K562 (cell line): ENCODE data around the gene RAB6B. TPM values are rescaled to one million over a fixed set of nuclear protein-coding genes. Genes with fewer than 3 reads are reported as not detected.
A peak's percentile ranks its signal among the peaks of the same experiment; 100 is the strongest.

Experiments
- CBFA2T2 ChIP-seq: fragments of 450-650 bp; conservative IDR thresholded peaks from 2 replicates; pipeline ENCODE4 v1.6.1; 2017; ENCODE audit warnings: mild to moderate bottlenecking
- CBFA2T3 ChIP-seq: fragments of 450-650 bp; IDR thresholded peaks from 2 replicates; pipeline ENCODE4 v1.6.1; 2017
- ETS2 ChIP-seq: IDR thresholded peaks from 2 replicates; pipeline ENCODE4 v1.6.1; 2016; ENCODE audit warnings: borderline replicate concordance, missing genetic modification characterization, mild to moderate bottlenecking, moderate library complexity, missing compliant biosample characterization; ENCODE audit not compliant: poor library complexity, severe bottlenecking
- ETV5 ChIP-seq: sonication (generic); formaldehyde crosslinking; IDR thresholded peaks from 2 replicates; pipeline ENCODE4 v1.4.0; 2020; ENCODE audit warnings: low read depth, mild to moderate bottlenecking, missing genetic modification reagents
- NUFIP1 ChIP-seq: fragments of 450-650 bp; IDR thresholded peaks from 2 replicates; pipeline ENCODE4 v1.6.1; 2018; ENCODE audit not compliant: partially characterized antibody
- RBM22 ChIP-seq: fragments of 200-400 bp; formaldehyde crosslinking; IDR thresholded peaks from 2 replicates; pipeline ENCODE4 v1.6.1; 2018; ENCODE audit warnings: low read length, low read depth; ENCODE audit not compliant: poor library complexity, severe bottlenecking
- SMARCA5 ChIP-seq: fragments of 450-650 bp; IDR thresholded peaks from 2 replicates; pipeline ENCODE4 v1.6.1; 2016
- TAL1 ChIP-seq: fragments of 450-650 bp; IDR thresholded peaks from 2 replicates; pipeline ENCODE4 v1.6.1; 2016; ENCODE audit warnings: mild to moderate bottlenecking
- ZNF263 ChIP-seq: sonication (generic); formaldehyde crosslinking; IDR thresholded peaks from 2 replicates; pipeline ENCODE4 v1.8.0; 2022; ENCODE audit warnings: mild to moderate bottlenecking, missing genetic modification reagents, borderline replicate concordance
- ZNF316 ChIP-seq: fragments of 450-650 bp; IDR thresholded peaks from 2 replicates; pipeline ENCODE4 v1.6.1; 2016
- ZNF717 ChIP-seq: fragments of 250-450 bp; sonication (Bioruptor Pico); IDR thresholded peaks from 2 replicates; pipeline ENCODE4 v1.5.0; 2021
- polyA plus RNA-seq, 8 experiments: library from polyadenylated mRNA; depleted of rRNA in 4 of 8; stranded (reverse) in 5 of 8; unstranded in 3 of 8; fragments of >200 nt; fragmentation: Nextera tagmentation in 2 of 8; fragmentation: Illumina TruSeq in 1 of 8; extraction: Ambion mirVana in 2 of 8; extraction: Trizol in 1 of 8; gene quantifications; 2 replicates each; pipeline versions ENCODE4 v1.2.1 to v1.2.3, GENCODE V29; 2011 to 2014; ENCODE audit warnings: inconsistent platforms in 1 of 8, missing spikeins in 1 of 8
- total RNA-seq, 7 experiments: library from RNA; depleted of rRNA in 6 of 7; stranded (reverse); fragments of >200 nt in 6 of 7; fragmentation: Illumina TruSeq in 2 of 7; extraction: Trizol in 2 of 7; gene quantifications; 2 replicates each; pipeline versions ENCODE4 v1.2.1 to v1.2.3, GENCODE V29; 2011 to 2021; ENCODE audit warnings: low replicate concordance in 1 of 7
- TF ChIP-seq, protein P1 (sequence below), 2 experiments: fragments of 450-650 bp; IDR thresholded peaks; 2 replicates each; pipeline ENCODE4 v1.6.1; 2016; ENCODE audit warnings: mild to moderate bottlenecking in 2 of 2, borderline replicate concordance in 1 of 2, low read depth in 1 of 2, moderate library complexity in 1 of 2
- TF ChIP-seq, protein P2 (sequence below): IDR thresholded peaks from 2 replicates; pipeline ENCODE4 v1.6.1; 2011; ENCODE audit warnings: borderline replicate concordance, low read depth, mild to moderate bottlenecking, moderate library complexity, low read length; ENCODE audit not compliant: insufficient read depth, poor library complexity, severe bottlenecking
- TF ChIP-seq, protein P3 (sequence below): fragments of 450-650 bp; conservative IDR thresholded peaks from 2 replicates; pipeline ENCODE4 v1.6.1; 2016; ENCODE audit warnings: missing genetic modification characterization, low read depth, mild to moderate bottlenecking, control low read depth, missing compliant biosample characterization
- TF ChIP-seq, protein P4 (sequence below): sonication (generic); formaldehyde crosslinking; IDR thresholded peaks from 2 replicates; pipeline ENCODE4 v1.8.0; 2022; ENCODE audit warnings: mild to moderate bottlenecking, low read depth, missing genetic modification reagents

RAB6B gene
- total and polyA plus RNA-seq, 9 of the 15 experiments (the other 6 are each of a cell fraction or from before 2014, with no cell fraction given), result 0.60 to 18.1 (median 1.5) TPM

DNA sequence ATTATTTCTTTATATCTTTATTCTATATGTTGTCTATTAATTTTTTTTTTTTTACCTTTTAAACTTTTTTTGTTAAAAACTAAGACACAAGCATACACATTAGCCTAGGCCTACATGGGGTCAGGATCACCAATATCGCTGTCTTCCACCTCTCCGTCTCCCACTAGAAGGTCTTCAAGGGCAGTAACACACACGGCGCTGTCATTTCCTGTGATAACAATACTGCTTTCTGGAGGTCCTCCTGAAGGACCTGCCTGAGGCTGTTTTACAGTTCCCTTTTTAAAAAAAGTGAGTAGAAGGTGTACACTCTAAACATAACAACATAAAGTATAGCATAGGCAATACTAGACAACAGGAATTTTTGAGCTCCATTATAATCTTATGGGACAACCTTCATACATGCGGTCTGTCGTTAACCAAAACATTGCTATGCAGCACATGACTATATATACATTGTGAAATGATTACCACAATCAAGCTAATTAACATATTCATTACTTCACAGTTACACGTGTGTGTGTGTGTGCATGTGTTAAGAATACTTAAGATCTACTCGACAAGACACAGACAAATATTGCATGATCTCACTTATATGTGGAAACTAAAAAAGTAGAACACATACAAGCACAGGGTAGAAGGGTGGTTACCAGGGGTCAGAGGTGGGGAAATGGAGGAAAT, 20.8 kb downstream of the RAB6B start (continued):
- TF ChIP-seq, protein P1, sequence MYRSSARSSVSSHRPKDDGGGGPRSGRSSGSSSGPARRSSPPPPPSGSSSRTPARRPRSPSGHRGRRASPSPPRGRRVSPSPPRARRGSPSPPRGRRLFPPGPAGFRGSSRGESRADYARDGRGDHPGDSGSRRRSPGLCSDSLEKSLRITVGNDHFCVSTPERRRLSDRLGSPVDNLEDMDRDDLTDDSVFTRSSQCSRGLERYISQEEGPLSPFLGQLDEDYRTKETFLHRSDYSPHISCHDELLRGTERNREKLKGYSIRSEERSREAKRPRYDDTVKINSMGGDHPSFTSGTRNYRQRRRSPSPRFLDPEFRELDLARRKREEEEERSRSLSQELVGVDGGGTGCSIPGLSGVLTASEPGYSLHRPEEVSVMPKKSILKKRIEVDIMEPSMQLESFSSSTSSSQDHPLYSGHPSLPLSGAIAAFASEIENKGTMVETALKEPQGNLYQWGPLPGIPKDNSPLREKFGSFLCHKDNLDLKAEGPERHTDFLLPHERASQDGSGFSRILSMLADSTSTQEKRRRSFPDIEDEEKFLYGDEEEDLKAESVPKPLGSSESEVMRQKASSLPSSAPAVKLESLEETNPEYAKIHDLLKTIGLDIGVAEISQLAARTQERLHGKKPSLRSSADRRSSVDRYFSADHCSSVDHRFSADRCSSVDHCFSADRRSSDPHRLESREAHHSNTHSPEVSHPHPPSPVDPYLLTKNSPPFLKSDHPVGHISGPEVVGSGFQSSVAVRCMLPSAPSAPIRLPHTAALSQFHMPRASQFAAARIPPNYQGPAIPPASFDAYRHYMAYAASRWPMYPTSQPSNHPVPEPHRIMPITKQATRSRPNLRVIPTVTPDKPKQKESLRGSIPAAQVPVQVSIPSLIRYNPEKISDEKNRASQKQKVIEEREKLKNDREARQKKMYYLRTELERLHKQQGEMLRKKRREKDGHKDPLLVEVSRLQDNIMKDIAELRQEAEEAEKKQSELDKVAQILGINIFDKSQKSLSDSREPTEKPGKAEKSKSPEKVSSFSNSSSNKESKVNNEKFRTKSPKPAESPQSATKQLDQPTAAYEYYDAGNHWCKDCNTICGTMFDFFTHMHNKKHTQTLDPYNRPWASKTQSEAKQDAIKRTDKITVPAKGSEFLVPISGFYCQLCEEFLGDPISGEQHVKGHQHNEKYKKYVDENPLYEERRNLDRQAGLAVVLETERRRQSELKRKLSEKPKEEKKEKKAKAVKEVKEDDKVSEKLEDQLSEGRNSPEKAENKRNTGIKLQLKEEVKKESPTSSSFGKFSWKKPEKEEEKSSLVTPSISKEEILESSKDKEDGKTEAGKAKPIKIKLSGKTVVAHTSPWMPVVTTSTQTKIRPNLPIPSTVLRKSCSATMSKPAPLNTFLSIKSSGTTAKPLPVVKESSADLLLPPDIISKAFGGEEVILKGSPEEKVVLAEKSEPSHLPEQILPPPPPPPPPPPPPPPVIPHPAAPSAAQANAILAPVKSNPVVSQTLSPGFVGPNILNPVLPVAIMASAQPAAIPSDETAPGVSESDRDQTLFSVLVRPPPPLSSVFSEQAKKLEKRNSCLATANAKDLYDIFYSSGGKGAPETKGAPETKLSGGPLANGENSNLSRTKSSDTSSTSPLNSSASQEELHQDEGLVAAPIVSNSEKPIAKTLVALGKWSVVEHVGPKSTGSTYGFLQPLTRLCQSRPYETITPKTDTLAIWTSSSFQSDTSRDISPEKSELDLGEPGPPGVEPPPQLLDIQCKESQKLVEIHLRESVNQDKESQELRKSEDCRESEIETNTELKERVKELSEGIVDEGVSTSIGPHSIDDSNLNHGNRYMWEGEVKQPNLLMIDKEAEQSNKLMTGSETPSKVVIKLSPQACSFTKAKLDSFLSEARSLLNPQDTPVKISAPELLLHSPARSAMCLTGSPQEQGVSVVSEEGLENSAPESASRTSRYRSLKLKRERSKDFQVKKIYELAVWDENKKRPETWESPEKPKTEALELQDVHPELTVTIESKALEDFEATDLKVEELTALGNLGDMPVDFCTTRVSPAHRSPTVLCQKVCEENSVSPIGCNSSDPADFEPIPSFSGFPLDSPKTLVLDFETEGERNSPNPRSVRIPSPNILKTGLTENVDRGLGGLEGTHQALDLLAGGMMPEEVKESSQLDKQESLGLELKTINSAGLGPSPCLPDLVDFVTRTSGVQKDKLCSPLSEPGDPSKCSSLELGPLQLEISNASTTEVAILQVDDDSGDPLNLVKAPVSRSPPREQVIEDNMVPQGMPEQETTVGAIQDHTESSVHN (IDR thresholded peaks at IDR 0.05; ENCODE audit: borderline replicate concordance in 1 of 2, low read depth in 1 of 2), result no peak
- TF ChIP-seq NUFIP1 (no peak), ETS2 (tag) (no peak), ETV5 (CRISPR knock-in tag) (peak; percentile 62), ZNF263 (CRISPR knock-in tag) (no peak), SMARCA5 (no peak), CBFA2T2 (peak; percentile 47; the same call in 1 of the 2 replicates), CBFA2T3 (peak; percentile 78), ZNF316 (no peak), ZNF717 (CRISPR knock-in tag) (no peak), TAL1 (peak; percentile 47; the same call in 1 of the 2 replicates), RBM22 (no peak)
- TF ChIP-seq, protein P2, sequence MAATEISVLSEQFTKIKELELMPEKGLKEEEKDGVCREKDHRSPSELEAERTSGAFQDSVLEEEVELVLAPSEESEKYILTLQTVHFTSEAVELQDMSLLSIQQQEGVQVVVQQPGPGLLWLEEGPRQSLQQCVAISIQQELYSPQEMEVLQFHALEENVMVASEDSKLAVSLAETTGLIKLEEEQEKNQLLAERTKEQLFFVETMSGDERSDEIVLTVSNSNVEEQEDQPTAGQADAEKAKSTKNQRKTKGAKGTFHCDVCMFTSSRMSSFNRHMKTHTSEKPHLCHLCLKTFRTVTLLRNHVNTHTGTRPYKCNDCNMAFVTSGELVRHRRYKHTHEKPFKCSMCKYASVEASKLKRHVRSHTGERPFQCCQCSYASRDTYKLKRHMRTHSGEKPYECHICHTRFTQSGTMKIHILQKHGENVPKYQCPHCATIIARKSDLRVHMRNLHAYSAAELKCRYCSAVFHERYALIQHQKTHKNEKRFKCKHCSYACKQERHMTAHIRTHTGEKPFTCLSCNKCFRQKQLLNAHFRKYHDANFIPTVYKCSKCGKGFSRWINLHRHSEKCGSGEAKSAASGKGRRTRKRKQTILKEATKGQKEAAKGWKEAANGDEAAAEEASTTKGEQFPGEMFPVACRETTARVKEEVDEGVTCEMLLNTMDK, result no peak
- TF ChIP-seq, protein P3, sequence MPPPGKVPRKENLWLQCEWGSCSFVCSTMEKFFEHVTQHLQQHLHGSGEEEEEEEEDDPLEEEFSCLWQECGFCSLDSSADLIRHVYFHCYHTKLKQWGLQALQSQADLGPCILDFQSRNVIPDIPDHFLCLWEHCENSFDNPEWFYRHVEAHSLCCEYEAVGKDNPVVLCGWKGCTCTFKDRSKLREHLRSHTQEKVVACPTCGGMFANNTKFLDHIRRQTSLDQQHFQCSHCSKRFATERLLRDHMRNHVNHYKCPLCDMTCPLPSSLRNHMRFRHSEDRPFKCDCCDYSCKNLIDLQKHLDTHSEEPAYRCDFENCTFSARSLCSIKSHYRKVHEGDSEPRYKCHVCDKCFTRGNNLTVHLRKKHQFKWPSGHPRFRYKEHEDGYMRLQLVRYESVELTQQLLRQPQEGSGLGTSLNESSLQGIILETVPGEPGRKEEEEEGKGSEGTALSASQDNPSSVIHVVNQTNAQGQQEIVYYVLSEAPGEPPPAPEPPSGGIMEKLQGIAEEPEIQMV, result no peak
- TF ChIP-seq, protein P4, sequence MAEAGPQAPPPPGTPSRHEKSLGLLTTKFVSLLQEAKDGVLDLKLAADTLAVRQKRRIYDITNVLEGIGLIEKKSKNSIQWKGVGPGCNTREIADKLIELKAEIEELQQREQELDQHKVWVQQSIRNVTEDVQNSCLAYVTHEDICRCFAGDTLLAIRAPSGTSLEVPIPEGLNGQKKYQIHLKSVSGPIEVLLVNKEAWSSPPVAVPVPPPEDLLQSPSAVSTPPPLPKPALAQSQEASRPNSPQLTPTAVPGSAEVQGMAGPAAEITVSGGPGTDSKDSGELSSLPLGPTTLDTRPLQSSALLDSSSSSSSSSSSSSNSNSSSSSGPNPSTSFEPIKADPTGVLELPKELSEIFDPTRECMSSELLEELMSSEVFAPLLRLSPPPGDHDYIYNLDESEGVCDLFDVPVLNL (CRISPR knock-in tag), result no peak
